GM18498 (cell line): ENCODE results near the gene CLASP1.
A peak's percentile ranks its signal among the peaks of the same experiment; 100 is the strongest.
"Not testable (repeated sequence)": the region's sequence is repeated elsewhere in the genome, so short reads cannot be mapped to it uniquely, and the experiment has no call there.

Source experiments
- ATAC-seq: cut with Tn5 transposase; IDR thresholded peaks from one replicate; pipeline ENCODE4 v1.9.1; 2021; ENCODE audit warnings: mild to moderate bottlenecking, moderate library complexity; ENCODE audit not compliant: unreplicated experiment

The CLASP1 gene

GRCh38 chr2:121335294-121336290 lies 313.7 kb downstream of the CLASP1 start:
- no peak for ATAC-seq

- ATAC-seq: no peak
These were observed 314.5 kb downstream of the CLASP1 start for GRCh38 chr2:121334581-121335293.

- ATAC-seq: peak; percentile 77
These were observed 315.3 kb downstream of the CLASP1 start for GRCh38 chr2:121333834-121334558.

GRCh38 chr2:121333231-121333630 lies 316.0 kb downstream of the CLASP1 start:
- no peak for ATAC-seq

GRCh38 chr2:121331324-121331723 lies 317.9 kb downstream of the CLASP1 start:
- not testable (repeated sequence) for ATAC-seq

- no peak for ATAC-seq
These were observed 318.3 kb downstream of the CLASP1 start for GRCh38 chr2:121330921-121331320.

GRCh38 chr2:121329786-121330185 lies 319.5 kb downstream of the CLASP1 start:
- no peak for ATAC-seq

- ATAC-seq: no peak
These were observed 322.6 kb downstream of the CLASP1 start for GRCh38 chr2:121326628-121327027.

GRCh38 chr2:121324601-121325000 lies 324.7 kb downstream of the CLASP1 start:
- no peak for ATAC-seq

GRCh38 chr2:121321476-121321875 lies 327.8 kb downstream of the CLASP1 start:
- no peak for ATAC-seq

GRCh38 chr2:121319941-121320340 lies 329.3 kb downstream of the CLASP1 start:
- no peak for ATAC-seq

GRCh38 chr2:121316986-121317385 lies 332.3 kb downstream of the CLASP1 start:
- ATAC-seq: no peak

GRCh38 chr2:121313701-121314100 lies 335.6 kb downstream of the CLASP1 start:
- ATAC-seq: not testable (repeated sequence)

- ATAC-seq: no peak
These were observed 339.5 kb downstream of the CLASP1 start for GRCh38 chr2:121309801-121310200.

GRCh38 chr2:121309323-121309722 lies 339.9 kb downstream of the CLASP1 start:
- ATAC-seq: no peak

- no peak for ATAC-seq
These were observed 342.2 kb downstream of the CLASP1 start for GRCh38 chr2:121307048-121307447.

GRCh38 chr2:121304941-121305340 lies 344.3 kb downstream of the CLASP1 start:
- no peak for ATAC-seq

- ATAC-seq: no peak
These were observed 345.6 kb downstream of the CLASP1 start for GRCh38 chr2:121303531-121304263.

- ATAC-seq: not testable (repeated sequence)
These were observed 348.1 kb downstream of the CLASP1 start for GRCh38 chr2:121301190-121301589.

- ATAC-seq: no peak
These were observed 350.8 kb downstream of the CLASP1 start for GRCh38 chr2:121298476-121298875.
